Measurements from ENCODE around the gene CADPS. TPM values are rescaled to one million over a fixed set of nuclear protein-coding genes. Genes with fewer than 3 reads are reported as not detected.

The CADPS gene
- polyA plus RNA-seq, 1 of the 3 experiments (the other 2 are of a cell fraction): 5.8 TPM

DNA sequence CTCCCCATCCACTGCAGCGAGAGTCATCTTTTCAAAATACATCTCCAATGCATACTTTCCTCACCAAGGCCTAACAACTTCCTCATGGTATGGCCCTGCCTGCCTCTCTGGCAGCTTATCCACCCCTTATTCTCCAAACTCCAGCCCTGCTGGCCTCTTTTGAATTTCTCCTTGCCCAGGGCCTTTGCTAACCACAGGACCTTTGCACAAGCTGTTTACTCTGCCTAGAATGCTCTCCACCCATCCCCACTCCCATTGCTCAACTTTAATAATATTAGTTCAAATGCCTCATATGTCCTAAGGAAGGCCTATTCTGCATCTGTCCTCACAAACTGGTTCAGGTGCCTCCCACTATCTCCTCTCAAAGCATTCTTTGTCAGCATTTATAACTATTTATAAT is 230.7 kb downstream of the CADPS start:
- WGBS (ENCODE audit: low lambda C conversion rate): 100% methylated on average over 1 of the region's 1 CpG
- DNase-seq: no peak
- ChIA-PET CTCF (interaction anchor here (1.1 to 1.7 kb wide), 3 partner anchors 18 to 588 kb away, joined by 3 to 5 read pairs (median 4); no protein-coding TSS in a partner anchor), POLR2A (no interaction called here)
- no peak overlapping the region for H3K9ac ChIP-seq
- H3K9me2 ChIP-seq: no peaks in the 10 kb centered on the region
- no peak overlapping the region for H3K4me2 ChIP-seq
- no peak for TF ChIP-seq SMC3 (IDR thresholded peaks at IDR 0.05; ENCODE audit: low read depth, low read length)
- TF ChIP-seq EP300 (IDR thresholded peaks at IDR 0.05; ENCODE audit: borderline replicate concordance in 1 of 2, low read depth in 1 of 2, low read length in 1 of 2): no peak
- TF ChIP-seq RXRA (IDR thresholded peaks at IDR 0.05; ENCODE audit: borderline replicate concordance, low read depth): no peak
- no peak for TF ChIP-seq NFIC (IDR thresholded peaks at IDR 0.05; ENCODE audit: borderline replicate concordance)
- no peaks in the 10 kb centered on the region for H4K20me1 ChIP-seq (ENCODE audit: insufficient read depth)
- no peaks in the 10 kb centered on the region for H3K79me2 ChIP-seq (ENCODE audit: insufficient read depth)
- H3K36me3 ChIP-seq (replicated peaks in 1 of 2; ENCODE audit: control insufficient read depth in 1 of 2, insufficient read depth in 2 of 2, low read length in 1 of 2): no peaks in the 10 kb centered on the region
- no peaks in the 10 kb centered on the region for H3K27me3 ChIP-seq (ENCODE audit: insufficient read depth)
- H3K4me3 ChIP-seq (ENCODE audit: low read depth in 2 of 2, low read length in 1 of 2): no peak overlapping the region
- peaks cover 8% of the 10 kb centered on the region for H3F3A ChIP-seq (replicated peaks; ENCODE audit: insufficient read depth)
- no peak overlapping the region for H2AFZ ChIP-seq (ENCODE audit: low read depth)
- H3K27ac ChIP-seq (ENCODE audit: low read depth in 2 of 2, low read length in 1 of 2): no peak overlapping the region
- H3K9me3 ChIP-seq: no peaks in the 10 kb centered on the region
- no peaks in the 10 kb centered on the region for H3K4me1 ChIP-seq (ENCODE audit: control insufficient read depth in 1 of 2, insufficient read depth in 2 of 2, low read depth in 1 of 2, low read length in 1 of 2)

DNA sequence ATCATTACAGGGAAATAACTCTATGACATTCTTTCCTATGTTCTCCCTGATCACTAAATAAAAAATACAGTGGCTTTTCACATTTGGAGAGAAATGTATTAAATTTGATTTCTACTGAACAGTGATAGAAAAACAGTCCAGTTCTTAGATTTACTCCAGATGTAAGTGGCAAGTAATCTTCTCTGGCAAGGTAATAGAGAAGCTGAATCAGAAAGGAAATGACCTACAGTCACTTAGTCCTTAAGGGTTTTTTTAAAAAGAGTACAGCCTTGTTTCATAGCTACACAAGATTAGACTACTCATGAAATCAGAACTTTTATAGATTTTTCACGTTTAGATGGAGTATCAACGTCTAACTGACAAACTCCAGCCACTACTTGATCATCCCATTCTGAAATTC is 236.9 kb downstream of the CADPS start:
- TF ChIP-seq EZH2phosphoT487 (IDR thresholded peaks at IDR 0.05; ENCODE audit: borderline replicate concordance, low read depth) (no peak), FOSL2 (IDR thresholded peaks at IDR 0.05; ENCODE audit: borderline replicate concordance, low read depth) (no peak), YY1 (IDR thresholded peaks at IDR 0.05; ENCODE audit: low read depth) (no peak), MXI1 (IDR thresholded peaks at IDR 0.05; ENCODE audit: low read depth, low read length) (no peak), TAF1 (IDR thresholded peaks at IDR 0.05; ENCODE audit: borderline replicate concordance, low read depth, low read length) (no peak), RFX5 (IDR thresholded peaks at IDR 0.05; ENCODE audit: low read length) (no peak), SIN3A (IDR thresholded peaks at IDR 0.05; ENCODE audit: borderline replicate concordance, low read depth, low read length) (no peak), POLR2AphosphoS5 (IDR thresholded peaks at IDR 0.05; ENCODE audit: low read depth, low read length) (no peak), CHD2 (IDR thresholded peaks at IDR 0.05; ENCODE audit: low read length, partially characterized antibody) (no peak)
- TF ChIP-seq, protein P1, sequence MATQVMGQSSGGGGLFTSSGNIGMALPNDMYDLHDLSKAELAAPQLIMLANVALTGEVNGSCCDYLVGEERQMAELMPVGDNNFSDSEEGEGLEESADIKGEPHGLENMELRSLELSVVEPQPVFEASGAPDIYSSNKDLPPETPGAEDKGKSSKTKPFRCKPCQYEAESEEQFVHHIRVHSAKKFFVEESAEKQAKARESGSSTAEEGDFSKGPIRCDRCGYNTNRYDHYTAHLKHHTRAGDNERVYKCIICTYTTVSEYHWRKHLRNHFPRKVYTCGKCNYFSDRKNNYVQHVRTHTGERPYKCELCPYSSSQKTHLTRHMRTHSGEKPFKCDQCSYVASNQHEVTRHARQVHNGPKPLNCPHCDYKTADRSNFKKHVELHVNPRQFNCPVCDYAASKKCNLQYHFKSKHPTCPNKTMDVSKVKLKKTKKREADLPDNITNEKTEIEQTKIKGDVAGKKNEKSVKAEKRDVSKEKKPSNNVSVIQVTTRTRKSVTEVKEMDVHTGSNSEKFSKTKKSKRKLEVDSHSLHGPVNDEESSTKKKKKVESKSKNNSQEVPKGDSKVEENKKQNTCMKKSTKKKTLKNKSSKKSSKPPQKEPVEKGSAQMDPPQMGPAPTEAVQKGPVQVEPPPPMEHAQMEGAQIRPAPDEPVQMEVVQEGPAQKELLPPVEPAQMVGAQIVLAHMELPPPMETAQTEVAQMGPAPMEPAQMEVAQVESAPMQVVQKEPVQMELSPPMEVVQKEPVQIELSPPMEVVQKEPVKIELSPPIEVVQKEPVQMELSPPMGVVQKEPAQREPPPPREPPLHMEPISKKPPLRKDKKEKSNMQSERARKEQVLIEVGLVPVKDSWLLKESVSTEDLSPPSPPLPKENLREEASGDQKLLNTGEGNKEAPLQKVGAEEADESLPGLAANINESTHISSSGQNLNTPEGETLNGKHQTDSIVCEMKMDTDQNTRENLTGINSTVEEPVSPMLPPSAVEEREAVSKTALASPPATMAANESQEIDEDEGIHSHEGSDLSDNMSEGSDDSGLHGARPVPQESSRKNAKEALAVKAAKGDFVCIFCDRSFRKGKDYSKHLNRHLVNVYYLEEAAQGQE (IDR thresholded peaks at IDR 0.05; ENCODE audit: low read depth, low read length): no peak
- TF ChIP-seq, protein P2, sequence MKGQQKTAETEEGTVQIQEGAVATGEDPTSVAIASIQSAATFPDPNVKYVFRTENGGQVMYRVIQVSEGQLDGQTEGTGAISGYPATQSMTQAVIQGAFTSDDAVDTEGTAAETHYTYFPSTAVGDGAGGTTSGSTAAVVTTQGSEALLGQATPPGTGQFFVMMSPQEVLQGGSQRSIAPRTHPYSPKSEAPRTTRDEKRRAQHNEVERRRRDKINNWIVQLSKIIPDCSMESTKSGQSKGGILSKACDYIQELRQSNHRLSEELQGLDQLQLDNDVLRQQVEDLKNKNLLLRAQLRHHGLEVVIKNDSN (IDR thresholded peaks at IDR 0.05; ENCODE audit: borderline replicate concordance, low read depth): no peak
- no peaks in the 10 kb centered on the region for H3K27me3 ChIP-seq (ENCODE audit: insufficient read depth)
- H2AFZ ChIP-seq (ENCODE audit: low read depth): no peak overlapping the region
- 54% methylated on average over 2 of the region's 2 CpGs for WGBS (ENCODE audit: low lambda C conversion rate)
- H3K4me1 ChIP-seq (ENCODE audit: control insufficient read depth in 1 of 2, insufficient read depth in 2 of 2, low read depth in 1 of 2, low read length in 1 of 2): no peaks in the 10 kb centered on the region
- DNase-seq: no peak
- H3K9me3 ChIP-seq: no peaks in the 10 kb centered on the region
- H3K79me2 ChIP-seq (ENCODE audit: insufficient read depth): no peaks in the 10 kb centered on the region
- H3K36me3 ChIP-seq (replicated peaks in 1 of 2; ENCODE audit: control insufficient read depth in 1 of 2, insufficient read depth in 2 of 2, low read length in 1 of 2): no peaks in the 10 kb centered on the region
- no peaks in the 10 kb centered on the region for H3K9me2 ChIP-seq
- ChIA-PET CTCF (interaction anchor here (0.9 to 2.1 kb wide), 3 partner anchors 16 to 26 kb away, joined by 4 to 13 read pairs (median 4); no protein-coding TSS in a partner anchor), POLR2A (no interaction called here)
- H4K20me1 ChIP-seq (ENCODE audit: insufficient read depth): no peaks in the 10 kb centered on the region
- peaks cover 8% of the 10 kb centered on the region for H3F3A ChIP-seq (replicated peaks; ENCODE audit: insufficient read depth)
- H3K27ac ChIP-seq (ENCODE audit: low read depth in 2 of 2, low read length in 1 of 2): no peak overlapping the region
- H3K4me2 ChIP-seq: no peak overlapping the region
- H3K9ac ChIP-seq: no peak overlapping the region
- no peak overlapping the region for H3K4me3 ChIP-seq (ENCODE audit: low read depth in 2 of 2, low read length in 1 of 2)

Data from SK-N-SH (cell line).